Islet precursor cell (in vitro differentiated cells): ENCODE data around the gene RTP1.
"Not testable (repeated sequence)": the region's sequence is repeated elsewhere in the genome, so short reads cannot be mapped to it uniquely, and the experiment has no call there.

Experiments
- DNase-seq: peaks from one replicate; pipeline ENCODE4 v3.0.0-alpha.2; 2018

Gene RTP1

GRCh38 chr3:187199463-187200050, 2.3 kb downstream of the RTP1 start:
- DNase-seq, result not testable (repeated sequence)

GRCh38 chr3:187205683-187206082, 8.4 kb downstream of the RTP1 start:
- DNase-seq, result no peak

DNA sequence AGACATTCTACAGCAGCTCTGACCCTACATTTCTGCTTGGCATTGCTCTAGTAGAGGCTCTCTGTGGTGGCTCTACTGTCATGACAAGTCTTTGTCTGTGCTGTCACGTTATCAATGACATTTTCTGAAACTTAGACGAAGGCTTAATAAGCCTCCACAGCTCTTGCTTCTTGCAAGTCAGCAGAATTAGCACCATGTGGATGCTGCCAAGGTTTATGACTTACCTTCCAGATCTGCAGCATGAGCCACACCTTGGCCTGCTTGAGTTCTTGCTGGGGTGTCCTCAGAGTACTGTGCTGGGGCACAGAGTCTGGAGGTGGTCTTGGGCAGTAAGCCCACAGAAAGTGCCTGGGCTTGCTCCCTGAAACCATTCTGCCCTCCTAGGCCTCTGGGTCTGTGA, 9.8 kb downstream of the RTP1 start:
- DNase-seq, result no peak

DNA sequence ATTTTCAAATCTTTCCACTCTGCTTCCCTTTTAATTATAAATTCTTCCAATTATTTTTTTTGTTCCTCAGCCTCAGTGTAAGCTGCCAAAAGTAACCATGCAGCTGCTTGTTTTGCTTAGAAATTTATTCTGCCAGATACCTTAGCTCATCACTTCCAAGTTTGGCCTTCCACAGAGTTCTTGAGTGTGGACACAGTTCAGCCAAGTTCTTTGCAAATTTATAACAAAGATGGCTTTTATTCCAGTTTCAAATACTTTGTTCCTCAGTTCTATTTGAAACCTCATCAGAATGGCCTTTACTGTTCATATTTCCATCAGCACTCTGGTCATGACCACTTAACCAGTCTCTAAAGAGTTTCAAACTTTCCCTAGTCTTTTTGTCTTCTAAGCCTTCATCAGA, 10.3 kb downstream of the RTP1 start:
- no peak for DNase-seq

DNA sequence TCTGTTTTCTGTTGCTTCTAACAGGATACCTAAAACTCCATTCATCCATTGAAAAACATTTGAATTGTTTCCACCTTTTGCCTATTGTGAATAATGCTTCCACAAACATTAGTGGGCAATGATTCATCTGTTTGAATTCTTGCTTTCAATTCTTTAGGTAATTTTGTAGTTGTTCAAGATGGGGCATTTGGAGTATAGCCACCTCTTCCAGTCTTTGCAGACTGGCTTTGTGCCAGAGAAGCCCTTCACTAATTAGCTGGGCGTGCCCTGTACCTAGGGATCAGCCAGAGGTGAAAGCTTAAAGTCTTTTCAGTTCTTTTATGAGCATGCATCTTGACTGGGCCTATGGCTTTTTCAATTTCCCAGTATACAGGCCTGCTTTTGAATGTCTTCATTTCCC, 10.9 kb downstream of the RTP1 start:
- no peak for DNase-seq

GRCh38 chr3:187209491-187209890, 12.2 kb downstream of the RTP1 start:
- DNase-seq, result no peak

DNA sequence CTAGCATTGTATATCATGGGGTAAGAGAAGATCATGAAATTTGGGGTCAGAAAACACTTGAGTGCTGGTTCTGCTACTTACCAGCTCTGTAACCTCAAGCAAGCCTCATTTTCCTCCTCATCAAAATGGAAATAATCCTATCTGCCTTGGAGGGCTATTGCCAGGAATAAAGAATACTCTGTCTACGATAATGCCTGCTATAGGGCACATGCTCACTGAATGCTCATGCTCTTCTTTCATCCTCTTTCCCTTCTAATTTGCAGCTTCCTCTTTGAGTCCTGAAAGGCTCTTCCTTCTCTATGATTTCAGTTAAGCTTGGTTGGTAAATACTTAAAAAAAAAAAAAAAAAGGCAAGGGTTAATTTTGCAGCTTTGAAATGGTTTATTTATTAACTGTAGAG, 12.8 kb downstream of the RTP1 start:
- no peak for DNase-seq

- no peak for DNase-seq
Observed at GRCh38 chr3:187210545-187211327, 13.4 kb downstream of the RTP1 start.

GRCh38 chr3:187211532-187212195, 14.4 kb downstream of the RTP1 start:
- DNase-seq, result no peak

DNA sequence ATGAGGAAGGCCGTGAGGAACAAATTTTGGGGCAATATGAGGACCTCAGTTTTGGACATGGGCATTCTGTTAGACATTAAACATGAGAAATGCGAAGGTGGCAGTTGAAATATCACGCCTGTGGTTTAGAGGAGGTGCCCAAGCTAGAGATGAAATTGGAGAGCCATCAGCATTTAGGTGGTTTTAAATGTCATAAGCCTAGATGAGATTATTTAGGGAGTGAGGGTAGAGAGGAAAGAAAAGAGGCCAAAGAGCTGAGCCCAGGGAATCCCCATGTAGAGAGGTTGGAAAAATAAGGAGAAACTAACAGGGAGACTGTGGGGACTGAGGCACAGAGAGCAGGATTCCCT, 14.9 kb downstream of the RTP1 start:
- no peak for DNase-seq

GRCh38 chr3:187212705-187213104, 15.4 kb downstream of the RTP1 start:
- DNase-seq, result no peak

DNA sequence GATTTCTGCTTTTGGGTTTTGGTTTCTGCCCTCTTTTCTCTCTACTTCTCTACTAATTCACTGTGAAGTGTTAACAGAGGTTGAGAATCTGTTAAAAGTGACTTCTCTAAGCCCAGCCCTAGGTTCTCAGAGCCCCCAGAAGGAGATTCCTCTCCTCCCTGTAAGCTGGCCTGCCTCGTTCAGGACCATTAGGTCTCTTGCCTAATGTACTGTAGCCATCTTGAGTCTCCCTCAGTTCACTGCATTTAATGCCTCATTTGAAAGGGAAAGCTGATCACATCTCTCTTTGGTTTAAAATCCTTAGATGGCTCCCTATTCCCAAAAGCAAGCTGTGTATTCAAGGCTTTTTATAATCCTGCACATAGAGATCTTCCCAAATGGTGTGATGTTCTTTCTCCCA, 16.3 kb downstream of the RTP1 start:
- no peak for DNase-seq

DNA sequence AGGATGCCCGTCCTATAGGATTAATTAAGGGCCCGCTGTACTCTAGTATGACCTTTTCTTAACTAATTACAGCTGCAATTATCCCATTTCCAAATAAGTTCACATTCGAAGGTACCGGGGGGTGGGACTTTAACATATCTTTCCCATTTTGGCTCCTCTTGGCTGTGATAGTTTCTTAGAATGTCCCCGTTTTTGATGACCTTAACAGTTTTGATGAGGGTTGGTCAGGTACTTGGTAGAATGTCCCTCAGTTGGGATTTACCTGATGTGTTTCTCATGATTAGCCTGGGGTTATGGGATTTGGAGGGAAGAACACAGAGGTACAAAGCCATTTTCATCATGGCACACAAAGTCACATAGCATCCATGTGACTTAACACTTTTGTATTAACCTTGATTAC, 18.2 kb downstream of the RTP1 start:
- no peak for DNase-seq

- DNase-seq, result no peak
Observed at GRCh38 chr3:187222801-187223200, 25.5 kb downstream of the RTP1 start.

DNA sequence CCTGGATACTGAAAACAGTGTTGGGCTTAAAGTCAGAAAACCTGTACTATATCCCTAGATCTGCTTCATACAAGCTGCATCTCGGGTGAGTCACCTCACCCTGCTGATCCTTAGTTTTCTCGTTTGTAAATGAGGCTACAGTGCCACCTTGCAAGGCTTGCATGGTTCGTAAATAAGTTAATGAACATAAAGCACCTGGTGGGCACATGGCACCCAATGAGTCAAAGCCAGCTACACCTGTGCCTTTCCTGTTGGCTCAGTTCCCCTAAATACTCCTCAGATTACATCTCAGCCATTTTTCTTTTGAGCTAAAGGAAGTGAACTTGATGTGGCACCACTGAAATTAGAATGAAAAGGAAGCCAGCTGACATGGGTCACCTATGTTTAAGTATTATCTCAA, 26.5 kb downstream of the RTP1 start:
- no peak for DNase-seq

GRCh38 chr3:187227658-187228258, 30.5 kb downstream of the RTP1 start:
- DNase-seq, result no peak

- no peak for DNase-seq
Observed at GRCh38 chr3:187228740-187229139, 31.5 kb downstream of the RTP1 start.

GRCh38 chr3:187230011-187230410, 32.7 kb downstream of the RTP1 start:
- no peak for DNase-seq

DNA sequence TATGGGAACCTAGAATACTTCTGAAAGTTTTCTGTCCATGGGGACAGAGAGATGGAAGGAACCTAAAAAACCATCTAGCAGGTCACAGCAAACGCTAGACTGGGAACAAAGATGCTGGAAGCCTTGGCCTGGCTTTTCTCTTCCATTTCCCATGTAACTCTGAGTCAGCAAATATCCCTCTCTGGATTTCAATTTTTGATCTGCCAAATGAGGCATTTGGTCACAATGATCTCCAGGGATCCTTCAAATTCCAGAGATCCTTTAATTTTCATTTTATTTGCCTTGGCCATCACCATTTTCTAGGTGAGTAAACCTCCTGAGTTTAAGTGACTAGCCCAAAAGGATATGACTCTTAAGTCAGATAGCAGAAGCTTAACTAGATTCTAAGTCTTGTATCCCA, 39.7 kb downstream of the RTP1 start:
- DNase-seq, result no peak

DNA sequence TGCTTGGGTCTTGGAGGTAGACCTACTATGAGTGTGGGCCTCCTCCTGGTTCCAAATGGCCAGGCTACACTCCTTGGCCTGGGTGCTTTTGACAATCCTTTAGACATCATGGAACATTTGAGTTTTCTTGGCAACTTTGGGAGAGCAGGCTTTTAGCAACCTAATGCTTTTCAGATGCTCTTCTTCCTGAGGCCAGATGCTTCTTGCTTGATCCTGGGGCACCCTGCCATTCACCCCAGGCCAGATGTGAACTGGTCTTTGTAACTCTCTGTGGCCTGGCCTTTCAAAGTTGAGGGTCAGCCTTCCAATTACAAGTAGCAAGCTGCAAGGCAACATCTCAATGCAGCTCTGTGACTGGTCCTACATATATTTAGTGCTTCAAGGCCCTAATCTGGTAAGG, 40.5 kb downstream of the RTP1 start:
- DNase-seq, result no peak

DNA sequence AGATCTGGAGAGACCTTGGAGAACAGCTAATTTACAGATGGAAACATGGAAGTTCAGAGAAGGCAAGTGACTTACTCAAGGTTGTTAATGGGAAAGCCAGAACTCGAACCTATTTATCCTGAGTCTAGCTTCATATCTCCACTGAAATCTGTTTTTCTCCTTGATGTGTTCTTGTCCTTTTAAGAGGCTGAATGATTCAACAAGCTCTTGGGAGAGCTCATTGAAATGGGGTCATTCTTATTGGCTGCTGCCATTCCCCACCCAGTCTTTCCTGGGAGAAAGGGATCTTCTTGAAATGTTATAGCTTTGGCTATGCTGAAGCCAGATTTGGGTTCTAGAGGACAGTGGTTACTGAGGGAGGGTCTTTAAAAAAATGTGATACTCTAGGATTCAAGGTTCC, 41.0 kb downstream of the RTP1 start:
- DNase-seq, result no peak

DNA sequence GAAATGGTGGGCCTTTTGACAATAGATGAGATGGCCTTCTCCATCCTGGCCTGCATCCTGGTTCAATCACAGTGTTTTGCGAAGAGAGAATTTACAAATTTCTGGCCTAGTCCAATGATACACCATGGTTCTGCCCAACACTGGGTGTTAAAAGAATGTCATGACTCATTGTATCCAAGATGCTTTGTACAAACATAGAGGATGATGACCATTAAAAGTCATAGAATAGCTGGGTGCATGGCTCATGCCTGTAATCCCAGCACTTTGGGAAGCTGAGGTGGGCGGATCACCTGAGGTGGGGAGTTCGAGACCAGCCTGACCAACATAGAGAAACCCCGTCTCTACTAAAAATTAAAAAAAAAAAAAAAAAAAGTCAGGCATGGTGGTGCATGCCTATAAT, 41.5 kb downstream of the RTP1 start:
- not testable (repeated sequence) for DNase-seq

DNA sequence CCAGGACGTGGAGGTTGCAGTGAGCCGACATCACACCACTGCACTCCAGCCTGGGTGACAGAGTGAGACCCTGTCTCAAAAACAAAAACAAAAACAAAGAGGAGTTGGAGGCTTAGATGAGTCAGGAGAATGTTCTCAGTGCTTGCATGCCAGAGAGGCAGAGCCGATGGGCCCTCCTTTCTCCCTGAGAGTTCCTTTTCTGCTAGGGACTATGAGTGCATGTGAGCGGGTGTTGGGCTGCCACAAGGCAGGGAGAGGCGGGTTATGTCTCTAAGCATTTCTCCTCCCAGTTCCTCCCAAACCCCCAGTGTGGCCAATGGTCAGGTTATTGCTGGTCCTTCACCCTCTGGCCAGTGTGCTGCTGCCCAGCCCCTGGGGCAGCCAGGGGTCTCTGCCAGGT, 45.1 kb downstream of the RTP1 start:
- DNase-seq, result no peak

GRCh38 chr3:187242900-187243299, 45.6 kb downstream of the RTP1 start:
- no peak for DNase-seq
